GM23338 (cell line): ENCODE data around the gene OPRD1.

Experiments used
- TF ChIP-seq, protein P1 (sequence below), 2 experiments: fragments of 200-600 bp in 1 of 2; sonication (generic) in 1 of 2; conservative IDR thresholded peaks; 2 replicates each; pipeline versions ENCODE4 v1.5.1 to v1.6.1; 2016 to 2017; ENCODE audit warnings: antibody characterized with exemption in 2 of 2, low read depth in 2 of 2, mild to moderate bottlenecking in 2 of 2, moderate library complexity in 1 of 2
- TF ChIP-seq, protein P2 (sequence below): IDR thresholded peaks from one replicate; pipeline ENCODE4 v1.6.1; 2018; ENCODE audit warnings: antibody characterized with exemption; ENCODE audit not compliant: unreplicated experiment

DNA sequence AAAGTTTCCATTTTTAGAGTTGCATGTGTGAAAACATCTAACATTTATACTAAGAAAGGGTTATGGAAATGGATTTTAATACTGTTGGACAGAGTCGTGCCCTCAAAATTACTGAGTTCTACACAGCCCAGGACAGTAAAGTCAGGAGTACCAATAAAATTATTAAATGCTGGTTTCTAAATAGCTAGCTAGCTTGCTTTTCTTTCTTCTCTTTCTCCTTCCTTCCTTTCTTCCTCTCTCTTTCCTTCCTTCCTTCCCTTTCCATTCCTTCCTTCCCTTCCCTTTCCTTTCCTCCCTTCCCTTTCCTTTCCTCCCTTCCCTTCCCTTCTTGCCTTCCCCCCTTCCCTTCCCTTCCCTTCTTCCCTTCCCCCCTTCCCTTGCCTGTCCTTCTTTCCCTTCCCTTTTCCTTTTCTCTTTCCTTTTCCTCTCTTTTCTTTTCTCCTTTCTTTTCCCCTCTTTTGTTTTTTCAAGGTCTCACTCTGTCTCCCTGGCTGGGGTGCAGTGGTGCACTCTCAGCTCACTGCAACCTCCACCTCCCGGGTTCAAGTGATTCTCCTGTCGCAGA lies 41.3 kb upstream of the OPRD1 start:
- TF ChIP-seq, protein P1, sequence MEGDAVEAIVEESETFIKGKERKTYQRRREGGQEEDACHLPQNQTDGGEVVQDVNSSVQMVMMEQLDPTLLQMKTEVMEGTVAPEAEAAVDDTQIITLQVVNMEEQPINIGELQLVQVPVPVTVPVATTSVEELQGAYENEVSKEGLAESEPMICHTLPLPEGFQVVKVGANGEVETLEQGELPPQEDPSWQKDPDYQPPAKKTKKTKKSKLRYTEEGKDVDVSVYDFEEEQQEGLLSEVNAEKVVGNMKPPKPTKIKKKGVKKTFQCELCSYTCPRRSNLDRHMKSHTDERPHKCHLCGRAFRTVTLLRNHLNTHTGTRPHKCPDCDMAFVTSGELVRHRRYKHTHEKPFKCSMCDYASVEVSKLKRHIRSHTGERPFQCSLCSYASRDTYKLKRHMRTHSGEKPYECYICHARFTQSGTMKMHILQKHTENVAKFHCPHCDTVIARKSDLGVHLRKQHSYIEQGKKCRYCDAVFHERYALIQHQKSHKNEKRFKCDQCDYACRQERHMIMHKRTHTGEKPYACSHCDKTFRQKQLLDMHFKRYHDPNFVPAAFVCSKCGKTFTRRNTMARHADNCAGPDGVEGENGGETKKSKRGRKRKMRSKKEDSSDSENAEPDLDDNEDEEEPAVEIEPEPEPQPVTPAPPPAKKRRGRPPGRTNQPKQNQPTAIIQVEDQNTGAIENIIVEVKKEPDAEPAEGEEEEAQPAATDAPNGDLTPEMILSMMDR (conservative IDR thresholded peaks at IDR 0.05; ENCODE audit: low read depth in 2 of 2): no peak
- TF ChIP-seq, protein P2, sequence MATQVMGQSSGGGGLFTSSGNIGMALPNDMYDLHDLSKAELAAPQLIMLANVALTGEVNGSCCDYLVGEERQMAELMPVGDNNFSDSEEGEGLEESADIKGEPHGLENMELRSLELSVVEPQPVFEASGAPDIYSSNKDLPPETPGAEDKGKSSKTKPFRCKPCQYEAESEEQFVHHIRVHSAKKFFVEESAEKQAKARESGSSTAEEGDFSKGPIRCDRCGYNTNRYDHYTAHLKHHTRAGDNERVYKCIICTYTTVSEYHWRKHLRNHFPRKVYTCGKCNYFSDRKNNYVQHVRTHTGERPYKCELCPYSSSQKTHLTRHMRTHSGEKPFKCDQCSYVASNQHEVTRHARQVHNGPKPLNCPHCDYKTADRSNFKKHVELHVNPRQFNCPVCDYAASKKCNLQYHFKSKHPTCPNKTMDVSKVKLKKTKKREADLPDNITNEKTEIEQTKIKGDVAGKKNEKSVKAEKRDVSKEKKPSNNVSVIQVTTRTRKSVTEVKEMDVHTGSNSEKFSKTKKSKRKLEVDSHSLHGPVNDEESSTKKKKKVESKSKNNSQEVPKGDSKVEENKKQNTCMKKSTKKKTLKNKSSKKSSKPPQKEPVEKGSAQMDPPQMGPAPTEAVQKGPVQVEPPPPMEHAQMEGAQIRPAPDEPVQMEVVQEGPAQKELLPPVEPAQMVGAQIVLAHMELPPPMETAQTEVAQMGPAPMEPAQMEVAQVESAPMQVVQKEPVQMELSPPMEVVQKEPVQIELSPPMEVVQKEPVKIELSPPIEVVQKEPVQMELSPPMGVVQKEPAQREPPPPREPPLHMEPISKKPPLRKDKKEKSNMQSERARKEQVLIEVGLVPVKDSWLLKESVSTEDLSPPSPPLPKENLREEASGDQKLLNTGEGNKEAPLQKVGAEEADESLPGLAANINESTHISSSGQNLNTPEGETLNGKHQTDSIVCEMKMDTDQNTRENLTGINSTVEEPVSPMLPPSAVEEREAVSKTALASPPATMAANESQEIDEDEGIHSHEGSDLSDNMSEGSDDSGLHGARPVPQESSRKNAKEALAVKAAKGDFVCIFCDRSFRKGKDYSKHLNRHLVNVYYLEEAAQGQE: no peak
